ENCODE measurements around the gene NLK.

GRCh38 chr17:28047806-28048205, 5.3 kb downstream of the NLK start:
- TF ChIP-seq CTCF (IDR thresholded peaks at IDR 0.05; ENCODE audit: insufficient read depth, low read length, poor library complexity, severe bottlenecking): no peak
- no peak for TF ChIP-seq EZH2phosphoT487 (conservative IDR thresholded peaks at IDR 0.05; ENCODE audit: low read length)

Data from SU-DHL-6 (cell line).